A673 (cell line): Measurements from ENCODE around the gene ARL14.

ENCODE experiments used
- EZH2 ChIP-seq: fragments of 200-600 bp; sonication (generic); IDR thresholded peaks from 2 replicates; pipeline ENCODE4 v1.6.1; 2017; ENCODE audit warnings: borderline replicate concordance, low read depth, mild to moderate bottlenecking, mixed read lengths, antibody characterized with exemption, low read length; ENCODE audit not compliant: poor library complexity, severe bottlenecking
- TF ChIP-seq, protein P1 (sequence below): fragments of 300-800, 200-600 bp; sonication (generic); conservative IDR thresholded peaks from 2 replicates; pipeline ENCODE4 v1.5.1; 2017; ENCODE audit warnings: low read depth, mild to moderate bottlenecking, antibody characterized with exemption, low read length, moderate library complexity, mixed read lengths

DNA sequence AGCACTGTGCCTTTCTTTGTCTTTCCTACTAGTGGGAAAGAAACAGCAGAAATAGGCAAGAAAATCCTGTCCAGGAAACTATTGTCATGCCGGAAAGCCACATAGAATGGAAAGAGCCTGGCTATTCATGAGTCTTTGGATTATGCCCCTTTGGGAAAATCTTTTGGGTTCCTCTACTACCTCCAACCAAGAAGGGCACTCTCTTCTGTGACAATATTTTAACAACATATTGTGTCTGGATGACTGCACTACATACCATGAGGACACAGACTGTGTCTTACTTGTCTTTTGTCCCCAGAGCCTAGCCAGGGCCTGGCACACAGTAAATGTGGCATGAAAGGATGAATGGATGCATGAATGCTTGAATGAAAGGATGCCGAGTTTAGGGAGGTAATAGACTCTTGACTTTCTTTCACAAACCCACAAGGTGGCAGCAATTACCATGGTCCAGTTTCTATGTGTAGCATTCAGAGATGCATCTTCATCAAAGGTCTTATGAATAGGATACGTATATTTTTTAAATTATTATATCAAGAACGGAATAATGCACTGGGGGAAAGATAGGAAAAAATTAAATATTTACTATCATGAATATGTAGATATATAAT, 30.3 kb downstream of the ARL14 start:
- TF ChIP-seq, protein P1, sequence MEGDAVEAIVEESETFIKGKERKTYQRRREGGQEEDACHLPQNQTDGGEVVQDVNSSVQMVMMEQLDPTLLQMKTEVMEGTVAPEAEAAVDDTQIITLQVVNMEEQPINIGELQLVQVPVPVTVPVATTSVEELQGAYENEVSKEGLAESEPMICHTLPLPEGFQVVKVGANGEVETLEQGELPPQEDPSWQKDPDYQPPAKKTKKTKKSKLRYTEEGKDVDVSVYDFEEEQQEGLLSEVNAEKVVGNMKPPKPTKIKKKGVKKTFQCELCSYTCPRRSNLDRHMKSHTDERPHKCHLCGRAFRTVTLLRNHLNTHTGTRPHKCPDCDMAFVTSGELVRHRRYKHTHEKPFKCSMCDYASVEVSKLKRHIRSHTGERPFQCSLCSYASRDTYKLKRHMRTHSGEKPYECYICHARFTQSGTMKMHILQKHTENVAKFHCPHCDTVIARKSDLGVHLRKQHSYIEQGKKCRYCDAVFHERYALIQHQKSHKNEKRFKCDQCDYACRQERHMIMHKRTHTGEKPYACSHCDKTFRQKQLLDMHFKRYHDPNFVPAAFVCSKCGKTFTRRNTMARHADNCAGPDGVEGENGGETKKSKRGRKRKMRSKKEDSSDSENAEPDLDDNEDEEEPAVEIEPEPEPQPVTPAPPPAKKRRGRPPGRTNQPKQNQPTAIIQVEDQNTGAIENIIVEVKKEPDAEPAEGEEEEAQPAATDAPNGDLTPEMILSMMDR: peak; percentile 58
- TF ChIP-seq EZH2: no peak
